GM23248 (cell line): ENCODE data around the gene AKAP3. TPM values are rescaled to one million over a fixed set of nuclear protein-coding genes. Genes with fewer than 3 reads are reported as not detected.

ENCODE experiments used
- DNase-seq: peaks from one replicate; pipeline ENCODE4 v3.0.0-alpha.2; 2015
- H2AFZ ChIP-seq: fragments of 200-600 bp; sonication (generic); 2 replicates; pipeline ENCODE4 v1.6.1; 2016; ENCODE audit warnings: antibody characterized with exemption
- H3F3A ChIP-seq: fragments of 200-600 bp; sonication (generic); 2 replicates; pipeline ENCODE4 v1.6.1; 2016; ENCODE audit warnings: mild to moderate bottlenecking, antibody characterized with exemption, mixed run types; ENCODE audit not compliant: insufficient read depth
- H3K27ac ChIP-seq: fragments of 200-600 bp; sonication (generic); 2 replicates; pipeline ENCODE4 v1.5.1; 2016; ENCODE audit warnings: mild to moderate bottlenecking
- H3K27me3 ChIP-seq: fragments of 200-600 bp; sonication (generic); replicated peaks from 2 replicates; pipeline ENCODE4 v1.6.1; 2016; ENCODE audit warnings: mild to moderate bottlenecking; ENCODE audit not compliant: insufficient read depth
- H3K36me3 ChIP-seq: fragments of 200-600 bp; sonication (generic); 2 replicates; pipeline ENCODE4 v1.6.1; 2016; ENCODE audit warnings: low read depth, mild to moderate bottlenecking
- H3K4me1 ChIP-seq: fragments of 200-600 bp; sonication (generic); 2 replicates; pipeline ENCODE4 v1.6.1; 2016; ENCODE audit warnings: mild to moderate bottlenecking; ENCODE audit not compliant: insufficient read depth
- H3K4me2 ChIP-seq: fragments of 200-600 bp; sonication (generic); one replicate; pipeline ENCODE4 v1.6.1; 2016; ENCODE audit warnings: mild to moderate bottlenecking; ENCODE audit not compliant: unreplicated experiment
- H3K4me3 ChIP-seq: fragments of 200-600 bp; sonication (generic); 2 replicates; pipeline ENCODE4 v1.5.1; 2016; ENCODE audit warnings: mild to moderate bottlenecking
- H3K79me2 ChIP-seq: fragments of 200-600 bp; sonication (generic); 2 replicates; pipeline ENCODE4 v1.6.1; 2016; ENCODE audit warnings: mild to moderate bottlenecking; ENCODE audit not compliant: insufficient read depth
- H3K9ac ChIP-seq: fragments of 200-600 bp; sonication (generic); 2 replicates; pipeline ENCODE4 v1.6.1; 2016; ENCODE audit warnings: mild to moderate bottlenecking
- H3K9me2 ChIP-seq: fragments of 200-600 bp; sonication (generic); 2 replicates; pipeline ENCODE4 v1.6.1; 2016; ENCODE audit warnings: mixed run types, mild to moderate bottlenecking, moderate library complexity; ENCODE audit not compliant: insufficient read depth
- H3K9me3 ChIP-seq: fragments of 200-600 bp; sonication (generic); one replicate; pipeline ENCODE4 v1.6.1; 2017; ENCODE audit warnings: low read depth
- H4K20me1 ChIP-seq: fragments of 200-600 bp; sonication (generic); 2 replicates; pipeline ENCODE4 v1.6.0; 2016; ENCODE audit not compliant: insufficient read depth
- EZH2 ChIP-seq: fragments of 200-600 bp; sonication (generic); IDR thresholded peaks from 2 replicates; pipeline ENCODE4 v1.6.1; 2018; ENCODE audit warnings: antibody characterized with exemption, mild to moderate bottlenecking; ENCODE audit not compliant: insufficient read depth, poor library complexity, severe bottlenecking
- EZH2phosphoT487 ChIP-seq: fragments of 200-600 bp; sonication (generic); IDR thresholded peaks from 2 replicates; pipeline ENCODE4 v1.6.1; 2018; ENCODE audit warnings: antibody characterized with exemption, moderate library complexity, mild to moderate bottlenecking, low read depth; ENCODE audit not compliant: insufficient read depth
- WGBS, 2 experiments: methylation state at CpG; one replicate each; pipeline ENCODE4 v1.1.6; 2015 to 2017; ENCODE audit warnings: low lambda C conversion rate in 2 of 2, low coverage in 1 of 2; ENCODE audit errors: missing lambda C conversion rate in 2 of 2; 5-methylcytosine and 5-hydroxymethylcytosine counted together
- in situ Hi-C: fragments of 300-500 bp; cut with MboI; formaldehyde crosslinking; loops from 2 replicates; pipeline ENCODE4 v1.15.0; 2020
- polyA plus RNA-seq: library from polyadenylated mRNA; unstranded; fragments of >200 nt; fragmentation: Nextera tagmentation; extraction: Ambion mirVana; gene quantifications from 2 replicates; pipeline ENCODE4 v1.2.1, GENCODE V29; 2016
- total RNA-seq: library from RNA; depleted of rRNA; stranded (reverse); fragments of >200 nt; shearing (Covaris generic); gene quantifications from 2 replicates; pipeline ENCODE4 v1.2.3, GENCODE V29; 2014

AKAP3 gene
- total and polyA plus RNA-seq, 2 experiments from 2014 or later = 0.22 to 0.36 TPM

DNA sequence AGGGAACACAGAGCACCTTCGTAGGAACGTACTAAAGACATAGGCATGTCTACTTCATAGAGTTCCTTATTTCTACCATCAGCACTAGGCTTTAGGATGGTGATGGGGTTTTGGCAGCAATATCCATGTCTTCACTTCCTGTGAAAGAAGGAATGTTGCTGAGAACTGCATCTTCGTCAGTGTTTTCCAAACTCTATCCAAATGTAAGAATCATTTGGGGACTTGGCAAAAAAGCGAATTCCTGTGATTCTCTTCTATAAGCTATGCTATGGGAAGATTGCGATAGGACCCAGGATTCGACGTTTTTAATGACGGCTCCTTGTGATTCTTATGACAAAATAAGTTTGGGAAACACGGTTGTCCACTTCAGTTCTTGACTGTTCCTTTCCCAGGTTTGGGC is 39.8 kb downstream of the AKAP3 start:
- Histone ChIP-seq H3K4me3 (no peak overlapping the region), H3K4me2 (no peak overlapping the region), H3K36me3 (peaks cover 28% of the 10 kb centered on the region; the same call in 1 of the 2 replicates), H3K9me3 (no peaks in the 10 kb centered on the region), H3K9ac (no peak overlapping the region), H3K79me2 (peaks cover 46% of the 10 kb centered on the region), H3K27ac (no peak overlapping the region), H3F3A (no peaks in the 10 kb centered on the region), H3K27me3 (no peaks in the 10 kb centered on the region), H4K20me1 (no peaks in the 10 kb centered on the region), H3K4me1 (peaks cover 11% of the 10 kb centered on the region; the same call in 1 of the 2 replicates), H2AFZ (no peak overlapping the region), H3K9me2 (no peaks in the 10 kb centered on the region)
- in situ Hi-C loops = no loop called here
- TF ChIP-seq EZH2phosphoT487 = no peak
- no peak for TF ChIP-seq EZH2
- DNase-seq = no peak
- 89 to 91% methylated on average over 9 of the region's 9 CpGs for WGBS, 2 experiments

GRCh38 chr12:4607056-4607455 is 41.8 kb downstream of the AKAP3 start:
- no peaks in the 10 kb centered on the region for H3K9me2 ChIP-seq
- WGBS, 2 experiments = 83 to 86% methylated on average over 3 of the region's 3 CpGs
- DNase-seq = no peak
- no peak overlapping the region for H3K4me2 ChIP-seq
- no peak for TF ChIP-seq EZH2
- TF ChIP-seq EZH2phosphoT487 = no peak
- no peak overlapping the region for H3K9ac ChIP-seq
- H3K4me3 ChIP-seq = no peak overlapping the region
- H3K27ac ChIP-seq = no peak overlapping the region
- peaks cover 46% of the 10 kb centered on the region for H3K79me2 ChIP-seq
- no peaks in the 10 kb centered on the region for H3F3A ChIP-seq
- no peaks in the 10 kb centered on the region for H3K9me3 ChIP-seq
- in situ Hi-C loops = no loop called here
- H3K36me3 ChIP-seq = 0 out of 2 replicates have a peak, but pooled peaks cover 15% of the 10 kb centered on the region
- no peaks in the 10 kb centered on the region for H4K20me1 ChIP-seq
- H3K4me1 ChIP-seq = peaks cover 11% of the 10 kb centered on the region; the same call in 1 of the 2 replicates
- peaks cover 8% of the 10 kb centered on the region; the same call in 1 of the 2 replicates for H3K27me3 ChIP-seq
- no peak overlapping the region for H2AFZ ChIP-seq

GRCh38 chr12:4604684-4605193 is 44.1 kb downstream of the AKAP3 start:
- peak; percentile 93 for DNase-seq
- Histone ChIP-seq H4K20me1 (no peaks in the 10 kb centered on the region), H3K4me3 (peak overlapping the region; percentile 97), H3K27ac (peak overlapping the region; percentile 51), H3K36me3 (no peaks in the 10 kb centered on the region), H3F3A (no peaks in the 10 kb centered on the region), H3K9me2 (no peaks in the 10 kb centered on the region), H3K4me2 (peak overlapping the region; percentile 90), H3K9me3 (no peaks in the 10 kb centered on the region), H3K79me2 (peaks cover 46% of the 10 kb centered on the region), H3K4me1 (peaks cover 11% of the 10 kb centered on the region; the same call in 1 of the 2 replicates), H3K9ac (peak overlapping the region; percentile 90), H3K27me3 (peaks cover 17% of the 10 kb centered on the region; the same call in 1 of the 2 replicates), H2AFZ (peak overlapping the region; percentile 97)
- in situ Hi-C loops = no loop called here
- no peak for TF ChIP-seq EZH2
- TF ChIP-seq EZH2phosphoT487 = no peak
- WGBS, 2 experiments = 1% methylated on average over 25 of the region's 25 CpGs

GRCh38 chr12:4603946-4604345 is 44.9 kb downstream of the AKAP3 start:
- no peaks in the 10 kb centered on the region for H3K36me3 ChIP-seq
- H3K27me3 ChIP-seq = peaks cover 18% of the 10 kb centered on the region; the same call in 1 of the 2 replicates
- TF ChIP-seq EZH2phosphoT487 = no peak
- TF ChIP-seq EZH2 = no peak
- H3K27ac ChIP-seq = no peak overlapping the region
- H3K9me3 ChIP-seq = no peaks in the 10 kb centered on the region
- no peak overlapping the region for H3K4me2 ChIP-seq
- no peak overlapping the region for H3K9ac ChIP-seq
- WGBS, 2 experiments = 0% methylated on average over 1 of the region's 1 CpG
- H3K4me3 ChIP-seq = no peak overlapping the region
- no peaks in the 10 kb centered on the region for H4K20me1 ChIP-seq
- H2AFZ ChIP-seq = no peak overlapping the region
- no peaks in the 10 kb centered on the region for H3F3A ChIP-seq
- DNase-seq = no peak
- peaks cover 11% of the 10 kb centered on the region; the same call in 1 of the 2 replicates for H3K4me1 ChIP-seq
- in situ Hi-C loops = no loop called here
- no peaks in the 10 kb centered on the region for H3K9me2 ChIP-seq
- H3K79me2 ChIP-seq = peaks cover 43% of the 10 kb centered on the region
